Fibroblast of lung (primary cell): ENCODE results near the gene BROX. TPM values are rescaled to one million over a fixed set of nuclear protein-coding genes. Genes with fewer than 3 reads are reported as not detected.

Source experiments
- DNase-seq, 2 donors: peaks; one replicate each; pipeline versions ENCODE4 v3.0.0 to v3.0.0-alpha.2; 2010; ENCODE audit warnings: low read depth in 2 of 2
- H2AFZ ChIP-seq: 2 replicates; pipeline ENCODE4 v1.5.1; 2012; ENCODE audit warnings: low read length, control low read depth, inconsistent platforms
- H3K27ac ChIP-seq: 2 replicates; pipeline ENCODE4 v1.5.1; 2011; ENCODE audit warnings: low read length, control low read depth; ENCODE audit not compliant: insufficient read depth
- H3K27me3 ChIP-seq: 2 replicates; pipeline ENCODE4 v1.5.1; 2011; ENCODE audit warnings: mild to moderate bottlenecking, low read length; ENCODE audit not compliant: control insufficient read depth, insufficient read depth
- H3K36me3 ChIP-seq: 2 replicates; pipeline ENCODE4 v1.5.1; 2011; ENCODE audit warnings: low read length; ENCODE audit not compliant: control insufficient read depth, insufficient read depth
- H3K4me1 ChIP-seq: 2 replicates; pipeline ENCODE4 v1.5.1; 2011; ENCODE audit warnings: low read length; ENCODE audit not compliant: control insufficient read depth, insufficient read depth; ENCODE audit errors: extremely low read depth
- H3K4me2 ChIP-seq: 2 replicates; pipeline ENCODE4 v1.5.1; 2011; ENCODE audit warnings: low read length, control low read depth; ENCODE audit not compliant: insufficient read depth; ENCODE audit errors: extremely low read depth
- H3K4me3 ChIP-seq, 4 experiments: fragments of 200-600 bp in 1 of 4; sonication (generic) in 1 of 4; replicated peaks in 1 of 4; 2 replicates each; pipeline ENCODE4 v1.5.1; 2011 to 2016; ENCODE audit warnings: low read length in 4 of 4, low read depth in 3 of 4, mild to moderate bottlenecking in 3 of 4, control low read depth in 2 of 4, inconsistent platforms in 1 of 4, mixed read lengths in 1 of 4; ENCODE audit not compliant: insufficient read depth in 1 of 4; ENCODE audit errors: control extremely low read depth in 1 of 4
- H3K79me2 ChIP-seq: 2 replicates; pipeline ENCODE4 v1.5.1; 2012; ENCODE audit warnings: mild to moderate bottlenecking, low read length, inconsistent platforms; ENCODE audit not compliant: control insufficient read depth, insufficient read depth
- H3K9ac ChIP-seq: 2 replicates; pipeline ENCODE4 v1.5.1; 2011; ENCODE audit warnings: mild to moderate bottlenecking, low read length, control low read depth; ENCODE audit not compliant: insufficient read depth
- H3K9me3 ChIP-seq: 2 replicates; pipeline ENCODE4 v1.5.1; 2012; ENCODE audit warnings: low read depth, low read length; ENCODE audit not compliant: control insufficient read depth, insufficient read depth
- H4K20me1 ChIP-seq: 2 replicates; pipeline ENCODE4 v1.5.1; 2011; ENCODE audit warnings: low read length; ENCODE audit not compliant: control insufficient read depth, insufficient read depth; ENCODE audit errors: extremely low read depth
- EZH2 ChIP-seq: IDR thresholded peaks from 2 replicates; pipeline ENCODE4 v1.5.1; 2012; ENCODE audit warnings: low read length, control low read depth, mild to moderate bottlenecking; ENCODE audit errors: missing control alignments
- polyA plus RNA-seq, 2 donors: library from polyadenylated mRNA; depleted of rRNA in 1 of 2; stranded (reverse) in 1 of 2; unstranded in 1 of 2; fragments of >200 nt; gene quantifications; 2 replicates each; pipeline ENCODE4 v1.2.1, GENCODE V29; 2011 to 2012; ENCODE audit warnings: missing spikeins in 1 of 2
- total RNA-seq: library from RNA; depleted of rRNA; stranded (reverse); fragments of >200 nt; gene quantifications from 2 replicates; pipeline ENCODE4 v1.2.1, GENCODE V29; 2014
- TF ChIP-seq, protein P1 (sequence below), 2 donors: IDR thresholded peaks in 1 of 2; conservative IDR thresholded peaks in 1 of 2; 1 replicate in 1 of 2; 2 replicates in 1 of 2; pipeline ENCODE4 v1.5.1; 2011 to 2012; ENCODE audit warnings: low read length in 2 of 2, control low read depth in 1 of 2, inconsistent platforms in 1 of 2, low read depth in 1 of 2, mild to moderate bottlenecking in 1 of 2

The BROX gene
- total and polyA plus RNA-seq, 2 donors (not counting 1 experiment from before 2014, with no cell fraction given) = 11.3 to 60.6 TPM

DNA sequence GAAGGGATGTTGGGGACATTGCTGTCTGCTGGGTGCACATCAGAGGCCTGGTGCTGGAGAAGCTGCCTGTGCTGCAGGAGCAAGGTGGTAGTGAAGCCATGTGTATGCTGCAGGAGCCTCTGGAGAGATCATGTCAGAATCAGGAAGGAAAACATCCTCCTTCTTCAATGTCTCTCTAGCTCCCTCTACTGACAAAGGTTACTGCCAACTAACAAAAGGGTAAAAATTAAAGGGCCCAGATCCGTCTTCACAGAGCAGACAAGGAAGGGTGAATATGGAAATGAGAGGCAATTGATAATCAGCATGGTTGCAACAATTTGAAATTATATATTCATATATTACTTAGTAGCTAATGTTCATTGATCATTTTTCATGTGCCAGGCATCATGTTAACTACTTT, 56.8 kb downstream of the BROX start:
- no peak overlapping the region for H3K4me2 ChIP-seq
- H2AFZ ChIP-seq = no peak overlapping the region
- H3K27me3 ChIP-seq = no peaks in the 10 kb centered on the region
- H3K9ac ChIP-seq = no peak overlapping the region
- H4K20me1 ChIP-seq = no peaks in the 10 kb centered on the region
- H3K27ac ChIP-seq = no peak overlapping the region
- TF ChIP-seq EZH2 = no peak
- TF ChIP-seq, protein P1, sequence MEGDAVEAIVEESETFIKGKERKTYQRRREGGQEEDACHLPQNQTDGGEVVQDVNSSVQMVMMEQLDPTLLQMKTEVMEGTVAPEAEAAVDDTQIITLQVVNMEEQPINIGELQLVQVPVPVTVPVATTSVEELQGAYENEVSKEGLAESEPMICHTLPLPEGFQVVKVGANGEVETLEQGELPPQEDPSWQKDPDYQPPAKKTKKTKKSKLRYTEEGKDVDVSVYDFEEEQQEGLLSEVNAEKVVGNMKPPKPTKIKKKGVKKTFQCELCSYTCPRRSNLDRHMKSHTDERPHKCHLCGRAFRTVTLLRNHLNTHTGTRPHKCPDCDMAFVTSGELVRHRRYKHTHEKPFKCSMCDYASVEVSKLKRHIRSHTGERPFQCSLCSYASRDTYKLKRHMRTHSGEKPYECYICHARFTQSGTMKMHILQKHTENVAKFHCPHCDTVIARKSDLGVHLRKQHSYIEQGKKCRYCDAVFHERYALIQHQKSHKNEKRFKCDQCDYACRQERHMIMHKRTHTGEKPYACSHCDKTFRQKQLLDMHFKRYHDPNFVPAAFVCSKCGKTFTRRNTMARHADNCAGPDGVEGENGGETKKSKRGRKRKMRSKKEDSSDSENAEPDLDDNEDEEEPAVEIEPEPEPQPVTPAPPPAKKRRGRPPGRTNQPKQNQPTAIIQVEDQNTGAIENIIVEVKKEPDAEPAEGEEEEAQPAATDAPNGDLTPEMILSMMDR (conservative IDR thresholded peaks at IDR 0.05 in 1 of 2, IDR thresholded peaks at IDR 0.05 in 1 of 2; ENCODE audit: low read depth in 1 of 2, low read length in 2 of 2) = no peak
- H3K4me3 ChIP-seq = no peak overlapping the region
- no peaks in the 10 kb centered on the region for H3K36me3 ChIP-seq
- no peaks in the 10 kb centered on the region for H3K9me3 ChIP-seq
- no peaks in the 10 kb centered on the region for H3K79me2 ChIP-seq
- H3K4me1 ChIP-seq = no peaks in the 10 kb centered on the region
- DNase-seq = no peak

DNA sequence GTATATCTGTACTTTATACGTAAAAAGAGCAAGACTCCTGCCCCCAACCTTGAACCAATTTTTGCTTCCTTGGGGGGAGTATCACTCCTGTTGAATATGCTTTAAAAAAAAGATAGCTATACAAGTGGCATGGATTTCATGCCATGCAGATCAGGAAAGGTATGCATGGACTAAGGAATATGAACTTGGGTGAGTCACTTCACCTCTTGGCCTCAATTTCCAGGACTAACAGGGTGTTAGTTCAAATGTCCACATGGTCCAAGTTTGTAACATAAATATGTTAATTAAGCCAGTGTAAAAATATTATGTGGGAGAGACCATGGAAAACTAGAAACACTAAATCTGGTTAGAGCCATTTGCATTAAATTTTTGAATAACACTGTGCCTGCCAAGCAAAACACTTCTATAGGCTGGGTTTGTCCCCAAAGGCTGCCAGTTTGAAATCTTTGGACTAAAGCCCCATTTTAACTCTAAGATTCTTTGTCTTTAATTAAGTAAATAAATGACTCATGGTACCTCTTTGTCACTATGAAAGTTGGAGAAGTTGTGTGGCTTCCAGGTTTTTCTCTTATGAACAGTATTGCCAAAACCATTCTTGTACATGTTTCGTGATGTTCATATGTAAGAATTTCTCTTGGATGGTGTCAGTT, 57.7 kb downstream of the BROX start:
- Histone ChIP-seq H3K4me1 (no peaks in the 10 kb centered on the region), H3K4me2 (no peak overlapping the region), H3K4me3 (no peak overlapping the region), H3K9me3 (no peaks in the 10 kb centered on the region), H4K20me1 (no peaks in the 10 kb centered on the region), H3K79me2 (no peaks in the 10 kb centered on the region), H3K36me3 (no peaks in the 10 kb centered on the region), H3K9ac (no peak overlapping the region), H3K27me3 (no peaks in the 10 kb centered on the region), H3K27ac (no peak overlapping the region), H2AFZ (no peak overlapping the region)
- no peak for TF ChIP-seq EZH2
- TF ChIP-seq, protein P1 (conservative IDR thresholded peaks at IDR 0.05 in 1 of 2, IDR thresholded peaks at IDR 0.05 in 1 of 2; ENCODE audit: low read depth in 1 of 2, low read length in 2 of 2) = no peak
- peak in 1 of 2 donors; percentile 48 for DNase-seq

DNA sequence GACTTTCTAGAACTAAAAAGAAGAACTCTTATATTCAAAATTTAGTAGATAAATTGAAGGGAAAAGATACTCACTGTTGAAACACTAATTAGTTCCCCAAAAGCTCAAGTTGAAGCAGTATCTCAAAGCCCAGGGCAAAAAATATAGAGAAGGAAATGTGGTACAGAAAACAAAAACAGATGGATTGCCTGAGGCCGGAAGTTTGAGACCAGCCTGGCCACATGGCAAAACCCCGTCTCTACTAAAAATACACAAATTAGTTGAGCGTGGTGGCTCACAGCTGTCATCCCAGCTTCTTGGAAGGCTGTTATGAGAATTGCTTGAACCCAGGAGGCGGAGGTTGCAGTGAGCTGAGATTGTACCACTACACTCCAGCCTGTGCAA, 60.6 kb downstream of the BROX start:
- no peak overlapping the region for H2AFZ ChIP-seq
- H3K27ac ChIP-seq = no peak overlapping the region
- DNase-seq = peak in 1 of 2 donors; percentile 41
- H4K20me1 ChIP-seq = no peaks in the 10 kb centered on the region
- H3K79me2 ChIP-seq = no peaks in the 10 kb centered on the region
- TF ChIP-seq EZH2 = no peak
- TF ChIP-seq, protein P1 (conservative IDR thresholded peaks at IDR 0.05 in 1 of 2, IDR thresholded peaks at IDR 0.05 in 1 of 2; ENCODE audit: low read depth in 1 of 2, low read length in 2 of 2) = no peak
- no peaks in the 10 kb centered on the region for H3K36me3 ChIP-seq
- no peaks in the 10 kb centered on the region for H3K9me3 ChIP-seq
- H3K9ac ChIP-seq = no peak overlapping the region
- H3K4me2 ChIP-seq = no peak overlapping the region
- no peak overlapping the region for H3K4me3 ChIP-seq
- H3K4me1 ChIP-seq = no peaks in the 10 kb centered on the region
- H3K27me3 ChIP-seq = no peaks in the 10 kb centered on the region
